Heart left ventricle (tissue), 16 donors: ENCODE measurements around the gene NIPBL. TPM values are rescaled to one million over a fixed set of nuclear protein-coding genes. Genes with fewer than 3 reads are reported as not detected.
"Not testable (repeated sequence)": the region's sequence is repeated elsewhere in the genome, so short reads cannot be mapped to it uniquely, and the experiment has no call there.

Experiments
- ATAC-seq, 4 donors: fragments of 200-7000 bp; cut with Tn5 transposase; one replicate each; pipeline ENCODE4 v1.9.1; 2020 to 2022; ENCODE audit warnings: moderate library complexity in 4 of 4, mild to moderate bottlenecking in 3 of 4, moderate number of reproducible peaks in 1 of 4
- DNase-seq, 5 donors: peaks; one replicate each; pipeline ENCODE4 v3.0.0-alpha.2; 2020
- H3K27ac ChIP-seq, 12 donors: fragments of 200-600 bp; sonication (generic) in 4 of 12; one replicate each; pipeline versions ENCODE4 v1.5.0 to v1.8.0; 2016 to 2022; ENCODE audit warnings: mild to moderate bottlenecking in 2 of 12
- H3K27me3 ChIP-seq, 9 donors: fragments of 200-600 bp; sonication (generic) in 2 of 9; one replicate each; pipeline versions ENCODE4 v1.5.1 to v1.8.0; 2016 to 2022; ENCODE audit warnings: mild to moderate bottlenecking in 3 of 9
- H3K36me3 ChIP-seq, 9 donors: fragments of 200-600 bp; sonication (generic) in 2 of 9; one replicate each; pipeline versions ENCODE4 v1.5.0 to v1.8.0; 2018 to 2022; ENCODE audit warnings: mild to moderate bottlenecking in 2 of 9
- H3K4me1 ChIP-seq, 12 donors: fragments of 200-600 bp; sonication (generic) in 4 of 12; one replicate each; pipeline versions ENCODE4 v1.5.0 to v1.8.0; 2016 to 2022; ENCODE audit warnings: mild to moderate bottlenecking in 3 of 12
- H3K4me3 ChIP-seq, 12 donors: fragments of 200-600 bp; sonication (generic) in 4 of 12; one replicate each; pipeline versions ENCODE4 v1.5.0 to v1.8.0; 2017 to 2022; ENCODE audit warnings: mild to moderate bottlenecking in 9 of 12, moderate library complexity in 4 of 12
- H3K9me3 ChIP-seq, 12 donors: fragments of 200-600 bp; sonication (generic) in 4 of 12; one replicate each; pipeline versions ENCODE4 v1.5.0 to v1.8.0; 2016 to 2022; ENCODE audit warnings: mild to moderate bottlenecking in 1 of 12
- CTCF ChIP-seq, 12 donors: fragments of 200-600 bp; sonication (generic) in 4 of 12; IDR thresholded peaks; one replicate each; pipeline versions ENCODE4 v1.5.0 to v1.8.0; 2018 to 2022; ENCODE audit warnings: antibody characterized with exemption in 12 of 12, mild to moderate bottlenecking in 5 of 12
- POLR2A ChIP-seq, 2 donors: fragments of 450-650 bp; IDR thresholded peaks; one replicate each; pipeline ENCODE4 v1.6.1; 2017; ENCODE audit warnings: antibody characterized with exemption in 2 of 2, mild to moderate bottlenecking in 2 of 2, moderate library complexity in 2 of 2
- WGBS, 4 donors: extraction: QIAGEN DNeasy Blood & Tissue Kit in 2 of 4; methylation state at CpG; one replicate each; pipeline versions ENCODE4 v1.1.5 to v1.1.7; 2013 to 2018; 5-methylcytosine and 5-hydroxymethylcytosine counted together
- intact Hi-C, 10 donors: fragments of 100-400 bp; cut with DNase I; formaldehyde crosslinking; loops; one replicate each; pipeline versions ENCODE4 v1.11.1 to v1.14.2; 2022
- polyA plus RNA-seq, 2 donors: library from polyadenylated mRNA; stranded (reverse); fragments of 200-250 nt; gene quantifications; one replicate each; pipeline ENCODE4 v1.2.3, GENCODE V29; 2013
- total RNA-seq, 9 donors: library from RNA; depleted of rRNA in 2 of 9; stranded (reverse); fragments of >200 nt in 2 of 9; fragmentation: NEBNext Ultra II Directional in 3 of 9; extraction: Animal tissue kit (Norgen Biotek cat#: 25700) in 3 of 9; gene quantifications; one replicate each; pipeline versions ENCODE4 v1.1.0 to v1.2.4, GENCODE V29; 2016 to 2023
- donor health status: ischemic (EF 13 %, LVEDD 7.1; RV severe dilation, severe dysfunction).
- donor health status: healthy with polysubstance abuse.
- donor health status: DM: no; HTN: yes; CAD: no.
- donor health status: DM: no; HTN: no; CAD: no.
- donor health status: ischemic (EF 25% LVEDD 6.9; RV normal size, moderate dysfunction).
- donor health status: ischemic (EF 25% LVEDD 5.7; RV mildly dilated, moderate dysfunction).
- donor health status: healthy.
- donor health status: DM: yes; HTN: yes; CAD: no.
- donor health status: ischemic (EF 35%, LVEDD 5.7; RV mildly dilated, moderate dysfunction).
- donor health status: nonischemic (EF 11% LVEDD 7.7; RV severe dilation, severe dysfunction).
- donor health status: DM: yes; HTN: yes; CAD: no.
- donor health status: PGD.
- donor health status: ischemic (EF 29% LVEDD 5.4; RV normal size, mild dysfunction).
- donor health status: nonischemic (EF 23%, LVEDD 6.1; RV moderate dilation, normal function).

The NIPBL gene
- total and polyA plus RNA-seq, 11 donors, result 13.2 to 57.3 (median 38.2) TPM

GRCh38 chr5:37088009-37088408 is 211.4 kb downstream of the NIPBL start:
- TF ChIP-seq CTCF (IDR thresholded peaks at IDR 0.05) (no peak), POLR2A (IDR thresholded peaks at IDR 0.05) (no peak)
- WGBS, 4 donors, result 63 to 70% (median 65%) methylated on average over 6 of the region's 6 CpGs
- peaks cover 0 to 7% (median 0%) of the 10 kb centered on the region in 9 donors for H3K36me3 ChIP-seq
- no peak for ATAC-seq
- no peak overlapping the region for H3K4me3 ChIP-seq
- DNase-seq, result no peak
- H3K27ac ChIP-seq, result no peak overlapping the region
- H3K4me1 ChIP-seq, result no peaks in the 10 kb centered on the region
- intact Hi-C loops, result no loop called here
- no peaks in the 10 kb centered on the region for H3K27me3 ChIP-seq
- H3K9me3 ChIP-seq, result peaks cover 0 to 6% (median 0%) of the 10 kb centered on the region in 12 donors

- peaks cover 0 to 6% (median 0%) of the 10 kb centered on the region in 9 donors for H3K36me3 ChIP-seq
- no peaks in the 10 kb centered on the region for H3K4me1 ChIP-seq
- no peak for DNase-seq
- 63 to 71% (median 66%) methylated on average over 7 of the region's 7 CpGs for WGBS, 4 donors
- no peak overlapping the region for H3K27ac ChIP-seq
- intact Hi-C loops, result no loop called here
- no peaks in the 10 kb centered on the region for H3K27me3 ChIP-seq
- no peak overlapping the region for H3K4me3 ChIP-seq
- TF ChIP-seq POLR2A (IDR thresholded peaks at IDR 0.05) (no peak), CTCF (IDR thresholded peaks at IDR 0.05) (no peak)
- no peak for ATAC-seq
- peaks cover 0 to 2% (median 0%) of the 10 kb centered on the region in 12 donors for H3K9me3 ChIP-seq
These were observed 213.7 kb downstream of the NIPBL start for GRCh38 chr5:37090123-37090726.

GRCh38 chr5:37090781-37091180 is 214.2 kb downstream of the NIPBL start:
- peaks cover 0 to 8% (median 0%) of the 10 kb centered on the region in 12 donors for H3K9me3 ChIP-seq
- intact Hi-C loops, result no loop called here
- TF ChIP-seq CTCF (IDR thresholded peaks at IDR 0.05), result no peak
- no peak for TF ChIP-seq POLR2A (IDR thresholded peaks at IDR 0.05)
- DNase-seq, result no peak
- peaks cover 0 to 5% (median 0%) of the 10 kb centered on the region in 9 donors for H3K36me3 ChIP-seq
- H3K4me1 ChIP-seq, result no peaks in the 10 kb centered on the region
- no peak overlapping the region for H3K27ac ChIP-seq
- H3K27me3 ChIP-seq, result no peaks in the 10 kb centered on the region
- ATAC-seq, result no peak
- H3K4me3 ChIP-seq, result no peak overlapping the region
- WGBS, 4 donors, result 82 to 91% (median 86%) methylated on average over 2 of the region's 2 CpGs

GRCh38 chr5:37093795-37094194 is 217.2 kb downstream of the NIPBL start:
- intact Hi-C loops, H3K4me3 ChIP-seq, ATAC-seq, H3K27me3 ChIP-seq, H3K4me1 ChIP-seq, DNase-seq, H3K36me3 ChIP-seq, H3K27ac ChIP-seq: not testable (repeated sequence)
- H3K9me3 ChIP-seq, result peaks cover 0 to 37% (median 5%) of the 10 kb centered on the region in 12 donors
- 73 to 77% (median 76%) methylated on average over 3 to 4 of the region's 4 CpGs for WGBS, 4 donors

DNA sequence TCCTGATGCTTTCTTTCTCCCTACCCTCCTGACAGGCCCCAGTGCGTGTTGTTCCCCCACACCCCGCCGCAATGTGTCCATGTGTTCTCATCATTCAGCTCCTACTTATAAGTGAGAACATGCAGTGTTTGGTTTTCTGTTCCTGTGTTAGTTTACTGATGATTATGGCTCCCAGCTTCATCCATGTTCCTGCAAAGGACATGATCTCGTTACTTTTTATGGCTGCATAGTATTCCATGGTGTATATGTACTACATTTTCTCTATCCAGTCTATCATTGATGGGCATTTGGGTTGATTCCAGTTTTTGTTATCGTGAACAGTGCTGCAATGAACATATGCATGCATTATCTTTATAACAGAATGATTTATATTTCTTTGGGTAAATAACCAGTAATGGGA is 222.7 kb downstream of the NIPBL start:
- peaks cover 0 to 19% (median 11%) of the 10 kb centered on the region in 9 donors for H3K36me3 ChIP-seq
- H3K4me3 ChIP-seq, H3K27ac ChIP-seq, intact Hi-C loops, ATAC-seq, H3K4me1 ChIP-seq, DNase-seq, H3K27me3 ChIP-seq: not testable (repeated sequence)
- WGBS, 4 donors, result 98 to 99% (median 99%) methylated on average over 5 of the region's 5 CpGs
- peaks cover 0 to 62% (median 28%) of the 10 kb centered on the region in 12 donors for H3K9me3 ChIP-seq
